ENCODE data around the gene PLAC1.

- TF ChIP-seq, protein P1, sequence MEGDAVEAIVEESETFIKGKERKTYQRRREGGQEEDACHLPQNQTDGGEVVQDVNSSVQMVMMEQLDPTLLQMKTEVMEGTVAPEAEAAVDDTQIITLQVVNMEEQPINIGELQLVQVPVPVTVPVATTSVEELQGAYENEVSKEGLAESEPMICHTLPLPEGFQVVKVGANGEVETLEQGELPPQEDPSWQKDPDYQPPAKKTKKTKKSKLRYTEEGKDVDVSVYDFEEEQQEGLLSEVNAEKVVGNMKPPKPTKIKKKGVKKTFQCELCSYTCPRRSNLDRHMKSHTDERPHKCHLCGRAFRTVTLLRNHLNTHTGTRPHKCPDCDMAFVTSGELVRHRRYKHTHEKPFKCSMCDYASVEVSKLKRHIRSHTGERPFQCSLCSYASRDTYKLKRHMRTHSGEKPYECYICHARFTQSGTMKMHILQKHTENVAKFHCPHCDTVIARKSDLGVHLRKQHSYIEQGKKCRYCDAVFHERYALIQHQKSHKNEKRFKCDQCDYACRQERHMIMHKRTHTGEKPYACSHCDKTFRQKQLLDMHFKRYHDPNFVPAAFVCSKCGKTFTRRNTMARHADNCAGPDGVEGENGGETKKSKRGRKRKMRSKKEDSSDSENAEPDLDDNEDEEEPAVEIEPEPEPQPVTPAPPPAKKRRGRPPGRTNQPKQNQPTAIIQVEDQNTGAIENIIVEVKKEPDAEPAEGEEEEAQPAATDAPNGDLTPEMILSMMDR (conservative IDR thresholded peaks at IDR 0.05; ENCODE audit: low read depth, low read length): no peak
- TF ChIP-seq POLR2A (IDR thresholded peaks at IDR 0.05; ENCODE audit: low read depth, low read length): no peak
- no peak for TF ChIP-seq CHD1 (IDR thresholded peaks at IDR 0.05; ENCODE audit: low read depth, low read length)
- TF ChIP-seq MAFK (IDR thresholded peaks at IDR 0.05; ENCODE audit: low read depth, low read length): no peak
- no peak for TF ChIP-seq SMC3 (IDR thresholded peaks at IDR 0.05; ENCODE audit: low read depth, low read length)
- TF ChIP-seq MAZ (IDR thresholded peaks at IDR 0.05; ENCODE audit: borderline replicate concordance, low read depth, low read length): no peak
- no peak for TF ChIP-seq FOS (IDR thresholded peaks at IDR 0.05; ENCODE audit: low read depth, low read length)
- no peak for TF ChIP-seq RCOR1 (IDR thresholded peaks at IDR 0.05; ENCODE audit: insufficient replicate concordance, low read length)
- TF ChIP-seq, protein P2, sequence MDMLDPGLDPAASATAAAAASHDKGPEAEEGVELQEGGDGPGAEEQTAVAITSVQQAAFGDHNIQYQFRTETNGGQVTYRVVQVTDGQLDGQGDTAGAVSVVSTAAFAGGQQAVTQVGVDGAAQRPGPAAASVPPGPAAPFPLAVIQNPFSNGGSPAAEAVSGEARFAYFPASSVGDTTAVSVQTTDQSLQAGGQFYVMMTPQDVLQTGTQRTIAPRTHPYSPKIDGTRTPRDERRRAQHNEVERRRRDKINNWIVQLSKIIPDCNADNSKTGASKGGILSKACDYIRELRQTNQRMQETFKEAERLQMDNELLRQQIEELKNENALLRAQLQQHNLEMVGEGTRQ (IDR thresholded peaks at IDR 0.05; ENCODE audit: low read depth, low read length): no peak
- TF ChIP-seq BHLHE40 (IDR thresholded peaks at IDR 0.05; ENCODE audit: low read depth, low read length): no peak
Measured at GRCh38 chrX:134544513-134545151, 113.6 kb downstream of the PLAC1 start.

Data from IMR-90 (cell line).